ENCODE measurements around the gene WDR33.

WDR33 gene

GRCh38 chr2:127652786-127653357 lies 158.1 kb downstream of the WDR33 start:
- no peak for DNase-seq

GRCh38 chr2:127651971-127652550 lies 158.9 kb downstream of the WDR33 start:
- DNase-seq = no peak

GRCh38 chr2:127651381-127651809 lies 159.6 kb downstream of the WDR33 start:
- no peak for DNase-seq

All from activated CD4-positive, alpha-beta T cell treated with anti-CD3 and anti-CD28 coated beads, Interleukin-2, amount 50 U/mL, for 1 hour (primary cell).